Measurements from ENCODE around the gene ABCC1. TPM values are rescaled to one million over a fixed set of nuclear protein-coding genes. Genes with fewer than 3 reads are reported as not detected.

ABCC1 gene
- polyA plus RNA-seq, 1 donor from 2014 or later = 3.0 TPM

- Histone ChIP-seq H3K79me2 (replicated peaks; ENCODE audit: insufficient read depth, low read length) (no peaks in the 10 kb centered on the region), H3K27ac (ENCODE audit: low read length) (no peak overlapping the region), H2AFZ (ENCODE audit: low read depth, low read length) (no peak overlapping the region), H3K9me3 (ENCODE audit: low read length) (no peaks in the 10 kb centered on the region), H3F3A (ENCODE audit: insufficient read depth, low read length, poor library complexity, severe bottlenecking) (no peaks in the 10 kb centered on the region), H3K4me3 (ENCODE audit: low read length) (no peak overlapping the region), H3K36me3 (ENCODE audit: insufficient read depth, low read length) (no peaks in the 10 kb centered on the region), H4K20me1 (ENCODE audit: insufficient read depth) (no peaks in the 10 kb centered on the region), H3K9ac (ENCODE audit: low read length) (no peak overlapping the region), H3K27me3 (ENCODE audit: insufficient read depth, low read depth, low read length) (no peaks in the 10 kb centered on the region), H3K9me2 (ENCODE audit: insufficient read depth, low read length) (no peaks in the 10 kb centered on the region), H3K4me2 (ENCODE audit: low read length) (no peak overlapping the region)
- no peak for TF ChIP-seq EZH2 (IDR thresholded peaks at IDR 0.05; ENCODE audit: borderline replicate concordance, insufficient read depth, low read length, poor library complexity, severe bottlenecking)
- no peak for TF ChIP-seq EP300 (conservative IDR thresholded peaks at IDR 0.05; ENCODE audit: poor library complexity, severe bottlenecking)
- no peak for TF ChIP-seq SMC3 (conservative IDR thresholded peaks at IDR 0.05; ENCODE audit: poor library complexity)
- no peak for TF ChIP-seq MXI1 (conservative IDR thresholded peaks at IDR 0.05; ENCODE audit: poor library complexity, severe bottlenecking)
- no peak for TF ChIP-seq POLR2AphosphoS5 (IDR thresholded peaks at IDR 0.05)
- TF ChIP-seq, protein P1, sequence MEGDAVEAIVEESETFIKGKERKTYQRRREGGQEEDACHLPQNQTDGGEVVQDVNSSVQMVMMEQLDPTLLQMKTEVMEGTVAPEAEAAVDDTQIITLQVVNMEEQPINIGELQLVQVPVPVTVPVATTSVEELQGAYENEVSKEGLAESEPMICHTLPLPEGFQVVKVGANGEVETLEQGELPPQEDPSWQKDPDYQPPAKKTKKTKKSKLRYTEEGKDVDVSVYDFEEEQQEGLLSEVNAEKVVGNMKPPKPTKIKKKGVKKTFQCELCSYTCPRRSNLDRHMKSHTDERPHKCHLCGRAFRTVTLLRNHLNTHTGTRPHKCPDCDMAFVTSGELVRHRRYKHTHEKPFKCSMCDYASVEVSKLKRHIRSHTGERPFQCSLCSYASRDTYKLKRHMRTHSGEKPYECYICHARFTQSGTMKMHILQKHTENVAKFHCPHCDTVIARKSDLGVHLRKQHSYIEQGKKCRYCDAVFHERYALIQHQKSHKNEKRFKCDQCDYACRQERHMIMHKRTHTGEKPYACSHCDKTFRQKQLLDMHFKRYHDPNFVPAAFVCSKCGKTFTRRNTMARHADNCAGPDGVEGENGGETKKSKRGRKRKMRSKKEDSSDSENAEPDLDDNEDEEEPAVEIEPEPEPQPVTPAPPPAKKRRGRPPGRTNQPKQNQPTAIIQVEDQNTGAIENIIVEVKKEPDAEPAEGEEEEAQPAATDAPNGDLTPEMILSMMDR (IDR thresholded peaks at IDR 0.05; ENCODE audit: poor library complexity, severe bottlenecking) = no peak
- no peak for TF ChIP-seq RAD21 (conservative IDR thresholded peaks at IDR 0.05)
- no peak for TF ChIP-seq REST (IDR thresholded peaks at IDR 0.05; ENCODE audit: borderline replicate concordance)
- TF ChIP-seq TAF1 (IDR thresholded peaks at IDR 0.05; ENCODE audit: low read depth) = no peak
Measured at GRCh38 chr16:16139806-16140205, 190.4 kb downstream of the ABCC1 start.

GRCh38 chr16:16140537-16140936 is 191.1 kb downstream of the ABCC1 start:
- Histone ChIP-seq H3K4me3 (ENCODE audit: low read length) (no peak overlapping the region), H4K20me1 (ENCODE audit: insufficient read depth) (no peaks in the 10 kb centered on the region), H3K27ac (ENCODE audit: low read length) (no peak overlapping the region), H3K9ac (ENCODE audit: low read length) (no peak overlapping the region), H2AFZ (ENCODE audit: low read depth, low read length) (no peak overlapping the region), H3K4me2 (ENCODE audit: low read length) (no peak overlapping the region), H3K27me3 (ENCODE audit: insufficient read depth, low read depth, low read length) (no peaks in the 10 kb centered on the region), H3K36me3 (ENCODE audit: insufficient read depth, low read length) (no peaks in the 10 kb centered on the region), H3K79me2 (replicated peaks; ENCODE audit: insufficient read depth, low read length) (no peaks in the 10 kb centered on the region), H3K9me3 (ENCODE audit: low read length) (no peaks in the 10 kb centered on the region), H3F3A (ENCODE audit: insufficient read depth, low read length, poor library complexity, severe bottlenecking) (no peaks in the 10 kb centered on the region), H3K9me2 (ENCODE audit: insufficient read depth, low read length) (no peaks in the 10 kb centered on the region)
- no peak for TF ChIP-seq POLR2AphosphoS5 (IDR thresholded peaks at IDR 0.05)
- no peak for TF ChIP-seq TAF1 (IDR thresholded peaks at IDR 0.05; ENCODE audit: low read depth)
- no peak for TF ChIP-seq MXI1 (conservative IDR thresholded peaks at IDR 0.05; ENCODE audit: poor library complexity, severe bottlenecking)
- TF ChIP-seq, protein P1 (IDR thresholded peaks at IDR 0.05; ENCODE audit: poor library complexity, severe bottlenecking) = no peak
- TF ChIP-seq REST (IDR thresholded peaks at IDR 0.05; ENCODE audit: borderline replicate concordance) = no peak
- TF ChIP-seq EZH2 (IDR thresholded peaks at IDR 0.05; ENCODE audit: borderline replicate concordance, insufficient read depth, low read length, poor library complexity, severe bottlenecking) = no peak
- TF ChIP-seq RAD21 (conservative IDR thresholded peaks at IDR 0.05) = no peak
- TF ChIP-seq SMC3 (conservative IDR thresholded peaks at IDR 0.05; ENCODE audit: poor library complexity) = no peak
- TF ChIP-seq EP300 (conservative IDR thresholded peaks at IDR 0.05; ENCODE audit: poor library complexity, severe bottlenecking) = no peak
